Pericardium fibroblast (primary cell): ENCODE measurements around the gene SCN7A. TPM values are rescaled to one million over a fixed set of nuclear protein-coding genes. Genes with fewer than 3 reads are reported as not detected.

Experiments used
- total RNA-seq: library from RNA; depleted of rRNA; stranded (reverse); fragments of >200 nt; gene quantifications from 2 replicates; pipeline ENCODE4 v1.2.3, GENCODE V29; 2015

The SCN7A gene
- total RNA-seq, result 2.6 and 4.3 TPM in 2 replicates

GRCh38 chr2:166494140-166494624 is at the start of gene SCN7A:
Gene SCN7A, minus strand, starts transcription at chr2:166494249. Its CDS starts 16,553 bp downstream, at chr2:166477696.

GRCh38 chr2:166375736-166376487 is 118.1 kb downstream of the SCN7A start, which contains the start of gene SCN9A:
Gene SCN9A, minus strand, starts transcription at chr2:166375944. Its CDS starts 64,188 bp downstream, at chr2:166311756.

Other genes starting within 250 kb of the SCN7A start
- gene SCN9A, start 118.3 kb downstream of the SCN7A start, total RNA-seq, result 3.0 and 9.7 TPM in 2 replicates